Adrenal gland (tissue), 5 donors: ENCODE measurements around the gene CADM4.

Experiments used
- CTCF ChIP-seq, 6 experiments: fragments of 450-650 bp in 4 of 6; fragments of 200-600 bp in 2 of 6; sonication (generic) in 1 of 6; IDR thresholded peaks; 1 replicate in 5 of 6; 2 replicates in 1 of 6; pipeline versions ENCODE4 v1.5.1 to v1.8.0; 2016 to 2021; ENCODE audit warnings: antibody characterized with exemption in 6 of 6, mild to moderate bottlenecking in 2 of 6, moderate library complexity in 1 of 6
- POLR2A ChIP-seq, 2 donors: fragments of 450-650 bp; IDR thresholded peaks; one replicate each; pipeline ENCODE4 v1.6.1; 2017; ENCODE audit warnings: antibody characterized with exemption in 2 of 2, mild to moderate bottlenecking in 2 of 2, moderate library complexity in 1 of 2
- donor health status: DM: no; HTN: no; CAD: no.

GRCh38 chr19:43644181-43644580 lies 4.5 kb upstream of the CADM4 start:
- TF ChIP-seq CTCF (IDR thresholded peaks at IDR 0.05) = no peak
- no peak for TF ChIP-seq POLR2A (IDR thresholded peaks at IDR 0.05)
